Stimulated activated CD8-positive, alpha-beta memory T cell treated with anti-CD3 and anti-CD28 coated beads, Interleukin-15, amount 100 ng/mL, for 4 hours (primary cell): ENCODE results near the gene PITPNM3.

Experiments
- DNase-seq, 2 donors: peaks; one replicate each; pipeline ENCODE4 v3.0.0-alpha.2; 2020; ENCODE audit warnings: low read depth in 2 of 2

Gene PITPNM3

DNA sequence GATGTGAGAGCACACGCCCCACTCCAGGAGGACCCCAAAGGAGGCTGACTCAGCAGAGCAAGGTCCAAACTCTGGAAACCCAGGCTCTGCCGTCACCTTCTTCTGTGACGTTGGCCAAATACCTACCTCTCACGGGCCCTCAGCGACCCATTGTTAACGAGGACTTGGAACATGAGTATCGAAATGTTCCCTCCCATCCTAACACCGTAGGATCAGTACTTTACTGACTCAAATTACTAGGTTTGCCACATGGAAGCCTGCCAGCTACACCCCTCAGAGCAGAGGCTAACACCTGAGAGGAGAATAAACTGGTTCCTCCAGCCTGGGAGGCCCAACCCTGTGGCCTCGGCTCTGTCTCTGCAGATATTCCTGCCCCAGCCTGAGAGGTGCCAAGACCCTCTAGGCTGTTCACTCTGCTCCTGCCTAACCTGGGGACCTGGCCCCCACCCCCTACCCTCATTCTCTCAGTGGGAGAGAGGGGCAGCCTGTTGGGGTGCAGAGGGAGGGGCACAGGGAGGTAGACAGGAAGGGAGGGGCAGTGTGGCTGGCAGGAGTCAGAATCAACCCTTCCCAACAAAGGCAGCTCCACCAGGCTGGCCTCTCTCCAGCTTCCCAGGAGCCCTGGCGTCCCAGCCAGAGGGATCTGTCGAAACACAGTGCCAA lies 4.4 kb downstream of the PITPNM3 start:
- no peak for DNase-seq

DNA sequence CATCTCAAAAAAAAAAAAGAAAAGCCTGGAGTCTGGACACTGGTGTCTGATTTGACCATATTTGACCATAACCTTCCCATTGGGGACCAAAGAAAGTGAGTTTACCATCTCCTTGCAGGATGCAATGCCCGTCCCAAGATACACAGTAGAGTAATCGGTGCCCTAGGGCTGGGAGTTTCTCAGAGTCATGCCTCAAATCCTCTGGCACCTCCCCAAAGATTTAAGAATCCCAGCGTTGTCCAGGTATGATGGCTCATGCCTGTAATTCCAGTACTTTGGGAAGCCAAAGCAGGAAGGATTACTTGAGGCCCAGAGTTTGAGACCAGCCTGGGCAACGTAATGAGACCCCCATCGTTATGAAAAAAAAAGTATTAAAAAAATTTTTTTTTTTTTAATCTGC lies 5.0 kb downstream of the PITPNM3 start:
- DNase-seq: no peak

GRCh38 chr17:6549384-6550036 lies 6.8 kb downstream of the PITPNM3 start:
- DNase-seq: no peak

GRCh38 chr17:6548578-6549330 lies 7.6 kb downstream of the PITPNM3 start:
- no peak for DNase-seq

DNA sequence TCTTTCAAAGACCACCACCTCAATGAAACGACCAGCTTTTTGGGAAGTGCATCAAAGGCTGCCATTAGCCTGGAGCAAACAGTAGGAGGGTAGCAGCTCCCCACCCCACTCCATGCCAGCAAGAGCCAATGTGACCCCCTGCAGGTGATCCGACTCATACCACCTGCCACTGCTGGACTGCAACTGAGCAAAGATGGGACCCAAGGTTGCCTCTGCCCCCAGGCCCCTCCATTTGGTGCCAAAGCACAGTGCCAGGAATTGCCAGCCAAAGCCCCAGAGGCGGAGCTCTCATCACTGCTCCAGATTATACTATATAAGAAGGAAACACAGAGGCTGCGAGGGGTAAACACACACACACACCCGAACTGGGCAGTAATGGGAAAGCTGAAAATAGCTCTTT lies 8.3 kb downstream of the PITPNM3 start:
- no peak for DNase-seq

- no peak for DNase-seq
These were observed 9.0 kb downstream of the PITPNM3 start for GRCh38 chr17:6547336-6547735.

DNA sequence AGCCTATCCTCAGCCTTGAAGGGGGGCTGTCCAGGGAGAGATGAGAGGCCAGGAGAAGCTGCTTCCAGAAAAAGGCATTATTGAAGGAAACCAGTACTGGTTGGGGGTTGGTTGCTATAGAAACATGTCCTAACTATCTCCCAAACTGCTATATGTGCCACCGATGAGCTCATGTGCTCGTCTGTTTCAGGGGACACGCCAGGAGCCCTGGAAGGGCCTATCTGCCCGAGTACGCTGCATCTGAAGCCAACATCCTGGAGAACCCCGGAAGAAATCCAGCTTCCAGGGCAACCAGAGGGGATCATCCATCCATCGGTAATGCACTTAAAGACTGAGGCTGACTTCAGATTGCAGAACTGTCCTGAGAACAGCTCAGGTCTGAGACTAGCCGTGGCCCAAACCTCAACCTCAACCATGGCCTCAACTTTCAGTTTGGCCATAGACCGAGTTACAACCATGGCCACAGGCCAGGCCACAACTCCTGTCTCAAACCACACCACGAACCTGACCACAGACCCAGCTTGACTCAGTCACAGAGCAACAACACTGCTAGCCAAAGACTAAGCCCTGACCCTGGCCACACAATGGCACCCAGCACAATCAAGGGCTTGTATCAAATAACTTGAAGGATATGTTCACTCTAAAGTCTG lies 10.2 kb downstream of the PITPNM3 start:
- DNase-seq: no peak

- DNase-seq: no peak
These were observed 11.1 kb downstream of the PITPNM3 start for GRCh38 chr17:6545291-6545690.

DNA sequence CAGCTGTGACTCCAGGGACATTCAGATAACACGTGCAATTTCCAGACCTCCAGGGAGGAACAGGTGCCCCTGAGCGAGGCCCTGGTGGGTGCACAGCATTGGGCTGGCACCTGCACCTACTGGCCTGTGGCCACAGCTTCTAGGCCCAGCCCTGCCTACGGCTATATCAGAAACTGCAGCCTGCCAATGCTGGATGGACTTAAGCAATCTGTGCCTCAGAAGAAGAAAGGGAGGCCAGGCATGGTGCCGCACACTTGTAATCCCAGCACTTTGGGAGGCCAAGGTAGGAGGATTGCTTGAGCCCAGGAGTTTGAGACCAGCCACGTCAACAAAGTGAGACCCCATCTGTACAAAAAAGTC lies 12.4 kb downstream of the PITPNM3 start:
- DNase-seq: no peak

- DNase-seq: no peak
These were observed 13.0 kb downstream of the PITPNM3 start for GRCh38 chr17:6543079-6544010.

- DNase-seq: no peak
These were observed 13.8 kb downstream of the PITPNM3 start for GRCh38 chr17:6542577-6542976.

GRCh38 chr17:6541886-6542285 lies 14.5 kb downstream of the PITPNM3 start:
- no peak for DNase-seq

GRCh38 chr17:6539871-6540270 lies 16.5 kb downstream of the PITPNM3 start:
- DNase-seq: no peak

DNA sequence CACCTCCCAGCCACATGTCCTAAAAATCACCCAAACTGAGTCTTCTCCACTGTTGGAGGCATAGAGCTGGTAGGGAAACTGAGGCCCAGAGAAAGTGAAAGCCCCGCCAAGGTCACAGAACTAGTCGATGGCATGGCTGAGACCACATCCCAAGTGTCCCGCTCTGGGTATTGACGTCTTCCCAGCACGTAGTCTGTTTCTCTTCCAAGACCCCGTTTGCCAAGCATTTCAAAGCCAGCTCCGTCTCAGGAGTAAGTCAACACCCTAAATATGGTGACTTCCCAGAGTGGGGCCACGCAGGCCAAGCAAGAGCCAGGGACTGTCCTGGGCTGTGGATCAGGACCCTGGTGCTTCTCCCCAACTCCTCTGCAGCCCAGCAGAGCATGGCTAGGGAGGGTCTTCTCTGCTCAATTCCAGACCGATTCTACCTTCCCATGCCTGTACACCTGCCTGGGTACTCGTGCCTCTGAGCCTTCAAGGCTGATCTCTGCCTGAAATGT lies 19.7 kb downstream of the PITPNM3 start:
- DNase-seq: no peak

DNA sequence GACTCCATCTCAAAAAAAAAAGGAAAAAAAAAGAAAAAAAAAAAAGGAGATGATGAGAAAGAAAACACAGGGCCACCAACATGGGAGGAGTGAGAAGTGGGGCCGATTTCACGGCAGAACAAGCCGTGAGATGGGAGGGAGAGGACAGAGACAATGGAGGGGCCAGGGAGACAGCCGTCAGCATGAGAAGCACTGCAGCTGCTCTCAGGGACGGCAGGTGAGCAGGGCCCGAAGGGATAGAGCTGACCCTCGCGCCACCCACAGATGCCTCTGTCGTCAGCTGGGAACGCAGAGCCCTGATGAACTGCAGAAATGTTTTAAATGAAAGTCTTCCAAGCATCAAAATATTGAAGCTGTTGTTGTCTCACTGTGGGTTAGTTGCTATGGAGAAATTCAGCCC lies 20.3 kb downstream of the PITPNM3 start:
- DNase-seq: no peak

GRCh38 chr17:6534846-6535514 lies 21.4 kb downstream of the PITPNM3 start:
- DNase-seq: no peak

GRCh38 chr17:6532441-6532885 lies 23.9 kb downstream of the PITPNM3 start:
- DNase-seq: no peak

DNA sequence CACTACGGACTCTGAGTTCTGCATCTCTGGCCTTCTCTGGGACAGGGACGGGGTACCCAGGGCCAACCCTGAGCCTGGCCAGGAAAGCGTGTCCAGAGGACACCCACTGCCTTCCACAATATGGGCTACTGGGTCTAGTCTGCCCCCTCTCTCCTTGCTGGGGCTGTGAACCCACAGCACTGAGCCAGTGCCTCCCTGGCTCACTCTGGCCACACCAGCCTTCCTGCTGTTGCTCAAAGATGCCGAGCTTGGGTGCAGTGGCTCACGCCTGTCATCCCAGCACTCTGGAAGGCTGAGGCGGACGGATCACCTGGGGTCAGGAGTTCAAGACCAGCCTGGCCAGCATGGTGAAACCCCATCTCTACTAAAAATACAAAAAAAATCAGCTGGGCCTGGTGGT lies 24.8 kb downstream of the PITPNM3 start:
- DNase-seq: no peak

DNA sequence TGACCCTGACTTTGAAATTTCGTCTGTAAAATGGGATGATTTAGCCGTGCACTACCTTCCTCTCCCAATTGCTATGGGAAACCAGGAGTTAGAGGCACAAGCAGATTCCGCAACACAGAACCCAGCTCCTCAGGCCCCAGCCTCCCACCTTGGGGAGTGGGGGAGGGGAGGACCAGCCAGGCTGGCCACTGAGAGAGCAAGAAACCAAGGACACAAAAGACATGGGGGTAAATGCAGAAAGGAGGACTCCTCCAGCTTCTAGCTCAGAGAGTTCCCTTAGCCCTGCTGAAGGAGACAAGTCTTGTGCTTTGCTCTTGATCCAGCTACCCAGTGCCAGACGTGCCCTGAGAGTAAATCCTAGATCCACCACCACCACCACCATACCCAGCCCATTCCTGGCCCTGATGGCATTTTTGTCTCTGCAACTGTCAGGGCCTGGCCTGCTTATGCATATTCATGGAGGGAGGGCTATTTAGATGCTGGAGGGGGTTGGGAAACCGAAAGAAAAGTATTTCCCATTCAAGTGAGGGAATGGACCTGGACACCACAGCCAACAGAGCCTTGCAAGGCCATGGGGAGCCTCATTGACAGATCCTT lies 25.9 kb downstream of the PITPNM3 start:
- no peak for DNase-seq

- no peak for DNase-seq
These were observed 27.8 kb downstream of the PITPNM3 start for GRCh38 chr17:6528557-6528956.
